Measurements from ENCODE around the gene NAALADL2.

GRCh38 chr3:175391601-175392000, 532.5 kb downstream of the NAALADL2 start:
- TF ChIP-seq CTCF (IDR thresholded peaks at IDR 0.05) (no peak), MAX (IDR thresholded peaks at IDR 0.05) (no peak), FOSB (CRISPR knock-in tag; IDR thresholded peaks at IDR 0.05) (no peak)

All from A549 (cell line).